ENCODE data around the gene NHLRC2.

GRCh38 chr10:113858541-113858940, 4.1 kb downstream of the NHLRC2 start:
- TF ChIP-seq CTCF (IDR thresholded peaks at IDR 0.05; ENCODE audit: low read length) (no peak), EZH2 (IDR thresholded peaks at IDR 0.05; ENCODE audit: borderline replicate concordance, low read length) (no peak)
